SK-N-MC (cell line): ENCODE results near the gene NSFL1C.

Source experiments
- EZH2 ChIP-seq: fragments of 200-600 bp; sonication (generic); IDR thresholded peaks from one replicate; pipeline ENCODE4 v1.6.1; 2017; ENCODE audit warnings: antibody characterized with exemption
- FOXP2 ChIP-seq: optimal IDR thresholded peaks from 2 replicates; pipeline ENCODE3; 2011; ENCODE audit warnings: mild to moderate bottlenecking, moderate library complexity; ENCODE audit not compliant: insufficient read depth; ENCODE audit errors: extremely low read length, control extremely low read depth
- POLR2AphosphoS5 ChIP-seq: IDR thresholded peaks from 2 replicates; pipeline ENCODE4 v1.6.1; 2012; ENCODE audit warnings: mild to moderate bottlenecking, low read depth, low read length, borderline replicate concordance

GRCh38 chr20:1437235-1437904, 29.3 kb downstream of the NSFL1C start:
- TF ChIP-seq POLR2AphosphoS5 (no peak), EZH2 (no peak), FOXP2 (no peak)
